WERI-Rb-1 (cell line): ENCODE results near the gene FNBP1.

Experiments used
- DNase-seq: peaks from one replicate; pipeline ENCODE4 v3.0.0-alpha.2; 2020
- H3K27ac ChIP-seq: fragments of 250-450 bp; sonication (Bioruptor Pico); 2 replicates; pipeline ENCODE4 v1.5.1; 2020; ENCODE audit warnings: mild to moderate bottlenecking, moderate library complexity
- H3K27me3 ChIP-seq: fragments of 250-450 bp; sonication (Bioruptor Pico); 2 replicates; pipeline ENCODE4 v1.5.1; 2021; ENCODE audit warnings: mild to moderate bottlenecking, low read depth, moderate library complexity; ENCODE audit not compliant: insufficient read depth, severe bottlenecking
- H3K36me3 ChIP-seq: fragments of 250-450 bp; sonication (Bioruptor Pico); 2 replicates; pipeline ENCODE4 v1.5.1; 2020; ENCODE audit warnings: mild to moderate bottlenecking, moderate library complexity
- H3K4me3 ChIP-seq: 2 replicates; pipeline ENCODE4 v1.5.1; 2011; ENCODE audit warnings: low read depth, mild to moderate bottlenecking, control low read depth, low read length
- H3K9me3 ChIP-seq: fragments of 250-450 bp; sonication (Bioruptor Pico); 2 replicates; pipeline ENCODE4 v1.5.1; 2021; ENCODE audit warnings: mild to moderate bottlenecking, moderate library complexity; ENCODE audit not compliant: severe bottlenecking
- TF ChIP-seq, protein P1 (sequence below): IDR thresholded peaks from 2 replicates; pipeline ENCODE4 v1.5.1; 2011; ENCODE audit warnings: low read depth, mild to moderate bottlenecking, control low read depth, inconsistent platforms, low read length

FNBP1 gene

DNA sequence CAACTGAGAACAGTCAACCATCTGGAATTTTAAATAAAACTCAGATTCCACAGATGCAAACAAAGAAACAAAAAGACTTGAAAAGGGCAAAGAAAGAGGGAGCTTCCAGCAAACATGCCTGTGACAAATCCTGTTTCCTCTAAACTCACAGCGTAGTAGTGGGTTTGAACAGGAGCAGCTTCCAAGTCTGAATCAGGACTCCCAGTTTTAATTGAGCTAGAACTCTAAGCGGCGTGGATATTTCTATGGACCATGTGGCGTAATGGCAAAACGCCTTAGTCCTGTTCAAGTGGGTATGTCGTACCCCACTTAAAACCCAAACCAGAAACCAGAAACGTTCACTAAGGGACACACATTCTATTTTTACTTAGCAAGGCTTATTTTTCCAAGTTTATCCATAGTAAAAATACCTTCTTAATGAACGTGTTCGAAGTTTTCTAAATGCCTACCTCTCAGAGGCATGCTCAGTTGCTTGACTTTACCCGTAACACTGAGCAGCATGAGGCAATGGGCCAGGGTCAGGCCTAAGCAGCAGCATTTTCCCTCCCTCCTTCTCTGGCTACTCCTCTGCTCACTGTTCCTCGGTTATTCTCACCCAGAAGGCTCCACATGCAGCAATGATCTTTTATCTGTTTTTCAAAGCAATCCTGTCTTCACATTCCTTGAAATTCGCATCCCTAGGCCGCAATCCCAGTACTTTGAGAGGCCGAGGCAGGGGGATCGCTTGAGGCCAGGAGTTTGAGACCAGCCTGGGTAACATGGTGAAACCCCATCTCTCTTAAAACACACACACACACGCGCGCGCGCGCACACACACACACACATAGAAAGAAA, 77.9 kb downstream of the FNBP1 start:
- DNase-seq, result no peak
- TF ChIP-seq, protein P1, sequence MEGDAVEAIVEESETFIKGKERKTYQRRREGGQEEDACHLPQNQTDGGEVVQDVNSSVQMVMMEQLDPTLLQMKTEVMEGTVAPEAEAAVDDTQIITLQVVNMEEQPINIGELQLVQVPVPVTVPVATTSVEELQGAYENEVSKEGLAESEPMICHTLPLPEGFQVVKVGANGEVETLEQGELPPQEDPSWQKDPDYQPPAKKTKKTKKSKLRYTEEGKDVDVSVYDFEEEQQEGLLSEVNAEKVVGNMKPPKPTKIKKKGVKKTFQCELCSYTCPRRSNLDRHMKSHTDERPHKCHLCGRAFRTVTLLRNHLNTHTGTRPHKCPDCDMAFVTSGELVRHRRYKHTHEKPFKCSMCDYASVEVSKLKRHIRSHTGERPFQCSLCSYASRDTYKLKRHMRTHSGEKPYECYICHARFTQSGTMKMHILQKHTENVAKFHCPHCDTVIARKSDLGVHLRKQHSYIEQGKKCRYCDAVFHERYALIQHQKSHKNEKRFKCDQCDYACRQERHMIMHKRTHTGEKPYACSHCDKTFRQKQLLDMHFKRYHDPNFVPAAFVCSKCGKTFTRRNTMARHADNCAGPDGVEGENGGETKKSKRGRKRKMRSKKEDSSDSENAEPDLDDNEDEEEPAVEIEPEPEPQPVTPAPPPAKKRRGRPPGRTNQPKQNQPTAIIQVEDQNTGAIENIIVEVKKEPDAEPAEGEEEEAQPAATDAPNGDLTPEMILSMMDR, result no peak
- H3K27me3 ChIP-seq, result no peaks in the 10 kb centered on the region
- no peaks in the 10 kb centered on the region; the same call in 1 of the 2 replicates for H3K36me3 ChIP-seq
- H3K9me3 ChIP-seq, result no peaks in the 10 kb centered on the region
- no peak overlapping the region for H3K4me3 ChIP-seq
- no peak overlapping the region for H3K27ac ChIP-seq

DNA sequence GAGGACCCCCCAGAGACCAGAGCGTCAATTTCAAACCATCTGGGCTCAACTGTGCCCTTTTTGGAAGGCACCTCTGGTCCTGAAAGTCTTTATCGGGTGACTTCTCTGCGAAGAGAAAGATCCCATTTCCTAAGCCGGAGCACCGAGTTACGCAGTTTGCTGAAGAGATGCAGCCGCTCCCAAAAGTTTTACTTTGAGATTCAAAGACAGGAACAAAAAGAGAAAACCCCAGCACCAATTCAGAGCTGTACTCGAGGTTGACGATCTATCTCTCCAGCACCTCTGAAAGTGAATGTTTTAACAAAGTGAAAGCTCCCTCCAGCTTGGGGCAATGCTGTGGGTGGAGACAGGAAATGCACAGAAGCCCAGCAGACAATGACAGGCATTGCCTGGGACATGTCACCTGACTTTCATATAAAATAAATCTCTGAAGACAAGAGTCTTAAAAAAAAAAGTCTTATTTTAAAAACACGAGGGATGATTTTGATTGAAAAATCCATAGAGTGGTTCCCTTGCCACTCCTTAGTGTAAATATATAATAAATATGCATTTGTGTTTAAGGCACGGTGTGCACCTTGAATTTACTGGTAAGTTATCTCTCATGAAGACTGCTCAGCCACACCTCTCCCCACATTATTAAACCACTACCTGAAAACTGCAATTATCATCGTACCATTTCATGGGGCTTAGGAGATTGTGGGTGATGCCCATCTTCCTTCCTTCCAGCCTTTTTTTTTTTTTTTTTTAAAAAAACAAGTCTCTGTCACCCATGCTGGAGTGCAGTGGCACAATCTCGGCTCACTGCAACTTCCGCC, 79.9 kb downstream of the FNBP1 start:
- no peaks in the 10 kb centered on the region for H3K9me3 ChIP-seq
- no peak overlapping the region for H3K27ac ChIP-seq
- H3K36me3 ChIP-seq, result peaks cover 2% of the 10 kb centered on the region
- TF ChIP-seq, protein P1, result no peak
- no peaks in the 10 kb centered on the region for H3K27me3 ChIP-seq
- no peak for DNase-seq
- H3K4me3 ChIP-seq, result no peak overlapping the region

DNA sequence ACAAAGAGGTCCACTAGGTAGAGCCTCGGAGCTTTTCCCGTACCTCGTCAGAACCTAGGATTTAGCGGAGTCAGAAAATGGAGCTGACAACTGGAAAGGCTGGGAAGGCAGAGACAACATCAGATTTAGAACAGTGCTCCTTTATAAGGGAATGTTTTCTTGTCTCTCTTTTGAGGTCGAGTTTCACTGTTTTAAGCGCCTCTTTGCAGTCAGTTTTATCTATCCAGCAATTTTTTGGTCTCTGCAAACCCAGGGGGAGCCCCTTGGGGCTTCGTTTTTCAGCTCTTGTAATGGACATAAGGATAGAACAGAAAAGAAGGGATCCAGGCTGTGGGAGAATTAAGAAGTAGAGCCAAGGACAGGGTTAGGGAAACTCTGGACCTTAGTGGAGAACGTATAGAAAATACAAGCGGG, 80.5 kb downstream of the FNBP1 start:
- Histone ChIP-seq H3K4me3 (no peak overlapping the region), H3K27me3 (no peaks in the 10 kb centered on the region), H3K36me3 (peaks cover 8% of the 10 kb centered on the region), H3K27ac (no peak overlapping the region), H3K9me3 (no peaks in the 10 kb centered on the region)
- TF ChIP-seq, protein P1, result no peak
- DNase-seq, result no peak

DNA sequence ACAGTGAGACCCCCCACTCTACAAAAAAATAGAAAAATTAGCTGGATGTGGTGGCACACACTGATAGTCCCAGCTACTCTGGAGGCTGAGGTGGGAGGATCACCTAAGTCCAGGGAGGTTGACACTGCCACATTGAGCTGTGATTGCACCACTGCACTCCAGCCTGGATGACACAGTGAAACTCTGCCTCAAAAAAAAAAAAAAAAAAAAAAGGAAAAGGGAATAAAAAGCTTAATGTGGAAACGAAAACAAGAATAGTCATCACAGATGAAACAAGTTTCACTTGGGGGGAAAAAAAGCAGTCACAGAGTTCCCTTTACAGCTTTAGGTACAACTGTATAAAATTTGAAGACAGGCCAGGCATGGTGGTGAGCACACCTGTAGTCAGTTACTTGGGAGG, 84.2 kb downstream of the FNBP1 start:
- Histone ChIP-seq H3K4me3 (no peak overlapping the region), H3K36me3 (peaks cover 19% of the 10 kb centered on the region), H3K27me3 (no peaks in the 10 kb centered on the region), H3K27ac (no peak overlapping the region), H3K9me3 (no peaks in the 10 kb centered on the region)
- TF ChIP-seq, protein P1, result no peak
- DNase-seq, result no peak

DNA sequence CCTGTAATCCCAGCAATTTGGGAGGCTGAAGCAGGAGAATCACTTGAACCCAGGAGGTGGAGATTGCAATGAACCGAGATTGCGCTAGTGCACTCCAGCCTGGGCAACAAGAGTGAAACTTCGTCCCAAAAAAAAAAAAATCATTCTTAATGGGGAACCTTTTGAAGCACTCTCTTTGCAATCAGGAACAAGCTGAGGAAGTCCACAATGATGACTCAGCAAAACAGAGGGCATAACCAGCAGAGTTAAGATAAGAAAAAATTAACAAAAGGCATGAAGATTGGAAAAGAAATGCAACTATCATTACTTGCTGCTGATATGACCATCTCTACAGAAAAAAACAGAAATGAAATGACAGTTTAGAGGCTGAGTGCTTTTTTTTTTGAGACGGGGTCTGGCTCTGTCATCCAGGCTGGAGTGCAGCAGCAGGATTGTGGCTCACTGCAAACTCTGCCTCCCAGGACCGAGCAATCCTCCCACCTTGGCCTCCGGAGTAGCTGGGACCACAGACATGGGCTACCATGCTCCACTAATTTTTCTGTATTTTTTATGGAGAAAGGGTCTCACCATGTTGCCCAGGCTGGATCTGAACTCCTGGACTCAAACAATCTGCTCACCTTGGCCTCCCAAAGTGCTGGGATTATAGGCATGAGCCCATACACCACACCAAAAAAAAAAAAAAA, 88.0 kb downstream of the FNBP1 start:
- Histone ChIP-seq H3K27ac (no peak overlapping the region), H3K36me3 (peaks cover 19% of the 10 kb centered on the region)
- no peak for DNase-seq

More for the DNA sequence above, 88.0 kb downstream of the FNBP1 start:
- TF ChIP-seq, protein P1, result no peak
- Histone ChIP-seq H3K9me3 (no peaks in the 10 kb centered on the region), H3K27me3 (no peaks in the 10 kb centered on the region), H3K4me3 (no peak overlapping the region)
